B cell (primary cell): ENCODE data around the gene GPR158.
"Not testable (repeated sequence)": the region's sequence is repeated elsewhere in the genome, so short reads cannot be mapped to it uniquely, and the experiment has no call there.

Experiments
- EZH2 ChIP-seq: IDR thresholded peaks from 2 replicates; pipeline ENCODE4 v1.6.1; 2012; ENCODE audit warnings: borderline replicate concordance, low read depth, mild to moderate bottlenecking, moderate library complexity, low read length; ENCODE audit not compliant: insufficient read depth, poor library complexity, severe bottlenecking
- TF ChIP-seq, protein P1 (sequence below): fragments of 200-600 bp; IDR thresholded peaks from one replicate; pipeline ENCODE4 v1.8.0; 2022; ENCODE audit warnings: antibody characterized with exemption, mild to moderate bottlenecking

DNA sequence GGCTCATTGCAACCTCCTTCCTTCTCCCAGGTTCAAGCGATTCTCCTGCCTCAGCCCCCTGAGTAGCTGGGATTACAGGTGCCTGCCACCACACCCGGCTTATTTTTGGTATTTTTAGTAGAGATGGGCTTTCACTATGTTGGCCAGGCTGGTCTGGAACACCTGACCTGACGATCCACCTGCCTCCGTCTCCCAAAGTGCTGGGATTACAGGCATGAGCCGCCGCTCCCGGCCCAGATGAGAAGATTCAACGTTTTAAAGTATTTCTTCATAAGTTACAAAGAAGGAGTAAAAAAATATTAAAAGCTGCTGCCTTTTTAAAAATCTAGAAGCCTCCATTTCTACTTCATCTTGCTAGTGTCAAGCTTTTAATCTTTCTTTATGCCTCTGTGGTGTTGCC lies 208.1 kb downstream of the GPR158 start:
- TF ChIP-seq, protein P1, sequence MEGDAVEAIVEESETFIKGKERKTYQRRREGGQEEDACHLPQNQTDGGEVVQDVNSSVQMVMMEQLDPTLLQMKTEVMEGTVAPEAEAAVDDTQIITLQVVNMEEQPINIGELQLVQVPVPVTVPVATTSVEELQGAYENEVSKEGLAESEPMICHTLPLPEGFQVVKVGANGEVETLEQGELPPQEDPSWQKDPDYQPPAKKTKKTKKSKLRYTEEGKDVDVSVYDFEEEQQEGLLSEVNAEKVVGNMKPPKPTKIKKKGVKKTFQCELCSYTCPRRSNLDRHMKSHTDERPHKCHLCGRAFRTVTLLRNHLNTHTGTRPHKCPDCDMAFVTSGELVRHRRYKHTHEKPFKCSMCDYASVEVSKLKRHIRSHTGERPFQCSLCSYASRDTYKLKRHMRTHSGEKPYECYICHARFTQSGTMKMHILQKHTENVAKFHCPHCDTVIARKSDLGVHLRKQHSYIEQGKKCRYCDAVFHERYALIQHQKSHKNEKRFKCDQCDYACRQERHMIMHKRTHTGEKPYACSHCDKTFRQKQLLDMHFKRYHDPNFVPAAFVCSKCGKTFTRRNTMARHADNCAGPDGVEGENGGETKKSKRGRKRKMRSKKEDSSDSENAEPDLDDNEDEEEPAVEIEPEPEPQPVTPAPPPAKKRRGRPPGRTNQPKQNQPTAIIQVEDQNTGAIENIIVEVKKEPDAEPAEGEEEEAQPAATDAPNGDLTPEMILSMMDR: not testable (repeated sequence)
- TF ChIP-seq EZH2: not testable (repeated sequence)
